ENCODE data around the gene MYL5.
"Not testable (repeated sequence)": the region's sequence is repeated elsewhere in the genome, so short reads cannot be mapped to it uniquely, and the experiment has no call there.

GRCh38 chr4:730946-731904 lies 56.9 kb downstream of the MYL5 start:
- TF ChIP-seq CTCF, POLR2A (IDR thresholded peaks at IDR 0.05): not testable (repeated sequence)

Measured in breast epithelium (tissue), 3 donors.